PC-3 (cell line): ENCODE results near the gene RNU6-1.

Experiments used
- EZH2 ChIP-seq: fragments of 300-600 bp; sonication (generic); IDR thresholded peaks from one replicate; pipeline ENCODE4 v1.6.1; 2017; ENCODE audit warnings: antibody characterized with exemption, mild to moderate bottlenecking, low read length; ENCODE audit not compliant: unreplicated experiment
- TF ChIP-seq, protein P1 (sequence below): fragments of 300-600 bp; sonication (generic); conservative IDR thresholded peaks from 2 replicates; pipeline ENCODE4 v1.5.1; 2017; ENCODE audit warnings: antibody characterized with exemption, low read depth, mild to moderate bottlenecking, low read length

DNA sequence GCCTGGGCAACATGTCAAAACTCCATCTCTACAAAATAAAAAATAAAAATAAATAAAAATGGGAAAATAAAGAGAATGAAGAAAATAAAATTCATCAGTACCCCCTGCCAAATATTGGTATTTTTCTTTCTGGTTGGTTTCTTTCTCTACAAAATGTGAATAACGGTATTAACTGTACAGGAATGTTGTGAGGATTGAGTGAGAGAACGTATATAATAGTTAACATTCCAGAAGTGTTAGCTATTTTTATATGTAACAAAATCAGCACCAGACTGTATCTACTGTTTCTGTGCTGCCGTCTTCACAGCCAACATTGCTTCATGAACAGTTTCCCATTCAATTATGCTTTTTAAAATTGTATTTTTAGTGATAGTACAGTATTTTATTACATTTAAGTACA, 25.5 kb upstream of the RNU6-1 start:
- TF ChIP-seq, protein P1, sequence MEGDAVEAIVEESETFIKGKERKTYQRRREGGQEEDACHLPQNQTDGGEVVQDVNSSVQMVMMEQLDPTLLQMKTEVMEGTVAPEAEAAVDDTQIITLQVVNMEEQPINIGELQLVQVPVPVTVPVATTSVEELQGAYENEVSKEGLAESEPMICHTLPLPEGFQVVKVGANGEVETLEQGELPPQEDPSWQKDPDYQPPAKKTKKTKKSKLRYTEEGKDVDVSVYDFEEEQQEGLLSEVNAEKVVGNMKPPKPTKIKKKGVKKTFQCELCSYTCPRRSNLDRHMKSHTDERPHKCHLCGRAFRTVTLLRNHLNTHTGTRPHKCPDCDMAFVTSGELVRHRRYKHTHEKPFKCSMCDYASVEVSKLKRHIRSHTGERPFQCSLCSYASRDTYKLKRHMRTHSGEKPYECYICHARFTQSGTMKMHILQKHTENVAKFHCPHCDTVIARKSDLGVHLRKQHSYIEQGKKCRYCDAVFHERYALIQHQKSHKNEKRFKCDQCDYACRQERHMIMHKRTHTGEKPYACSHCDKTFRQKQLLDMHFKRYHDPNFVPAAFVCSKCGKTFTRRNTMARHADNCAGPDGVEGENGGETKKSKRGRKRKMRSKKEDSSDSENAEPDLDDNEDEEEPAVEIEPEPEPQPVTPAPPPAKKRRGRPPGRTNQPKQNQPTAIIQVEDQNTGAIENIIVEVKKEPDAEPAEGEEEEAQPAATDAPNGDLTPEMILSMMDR, result no peak
- no peak for TF ChIP-seq EZH2
